ENCODE results near the gene PDXP. TPM values are rescaled to one million over a fixed set of nuclear protein-coding genes. Genes with fewer than 3 reads are reported as not detected.

Gene PDXP
- total and polyA plus RNA-seq, 9 of the 15 experiments (the other 6 are each of a cell fraction or from before 2014, with no cell fraction given), result 7.9 to 54.2 (median 38.8) TPM

- in situ Hi-C loops (cut with MboI) (no loop called here), intact Hi-C loops (cut with micrococcal nuclease) (no loop called here)
- peak overlapping the region; percentile 25; the same call in 1 of the 3 replicates for H3K27ac ChIP-seq (ENCODE audit: extremely low read depth, low read depth, low read length)
- peak overlapping the region in 1 of 2 experiments; percentile 37; a peak in 2 of 4 replicates for H3K9ac ChIP-seq (ENCODE audit: insufficient read depth in 1 of 2, low read depth in 2 of 2, low read length in 2 of 2)
- H3K9me1 ChIP-seq (ENCODE audit: control insufficient read depth, insufficient read depth, low read length), result no peaks in the 10 kb centered on the region
- no peak for FAIRE-seq
- H3K4me2 ChIP-seq (ENCODE audit: insufficient read depth, low read length), result no peak overlapping the region
- no TSS peak for BruUV-seq (replicated peaks)
- H4K20me1 ChIP-seq (replicated peaks; ENCODE audit: control insufficient read depth, insufficient read depth, low read length), result no peaks in the 10 kb centered on the region
- no peak overlapping the region for H3K4me3 ChIP-seq
- H3K27me3 ChIP-seq (ENCODE audit: control insufficient read depth in 2 of 2, insufficient read depth in 2 of 2, low read length in 2 of 2), result no peaks in the 10 kb centered on the region
- no peaks in the 10 kb centered on the region for H3K79me2 ChIP-seq (ENCODE audit: control insufficient read depth, insufficient read depth, low read length)
- peak; percentile 70 to 73 (median 72) for DNase-seq (ENCODE audit: extremely low read depth in 1 of 4, low spot score in 3 of 4)
- no peaks in the 10 kb centered on the region for H3K9me3 ChIP-seq (replicated peaks; ENCODE audit: control insufficient read depth, insufficient read depth, low read depth, low read length)
- POLR2A ChIA-PET, result interaction anchor here (0.7 kb wide), 1 partner anchor 13 kb away, joined by 3 read pairs; no protein-coding TSS in a partner anchor
- ATAC-seq, result peak; percentile 93
- H3K36me3 ChIP-seq (ENCODE audit: control insufficient read depth, insufficient read depth, low read length), result peaks cover 60% of the 10 kb centered on the region; the same call in 2 of the 3 replicates
- WGBS (ENCODE audit: insufficient coverage, low coverage, missing lambda C conversion rate), result 52% methylated on average over 13 of the region's 22 CpGs
- peaks cover 0 to 29% of the 10 kb centered on the region in 2 experiments; a peak in 3 of 5 replicates for H3K4me1 ChIP-seq (replicated peaks in 1 of 2; ENCODE audit: control insufficient read depth in 2 of 2, insufficient read depth in 2 of 2, low read length in 2 of 2)
- CTCF ChIA-PET (ENCODE audit: low intra/inter-chr PET ratio), result interaction anchor here (0.6 to 1.9 kb wide), 2 partner anchors 58 to 119 kb away, joined by 3 to 5 read pairs; no protein-coding TSS in a partner anchor
- no peak overlapping the region for H2AFZ ChIP-seq (ENCODE audit: low read depth, low read length)
- TF ChIP-seq ZNF140 (CRISPR knock-in tag; IDR thresholded peaks at IDR 0.05) (no peak), HES1 (IDR thresholded peaks at IDR 0.05; ENCODE audit: low read depth) (no peak), SMAD2 (IDR thresholded peaks at IDR 0.05; ENCODE audit: low read depth, low read length) (no peak), MAZ (CRISPR knock-in tag; conservative IDR thresholded peaks at IDR 0.05 in 1 of 2, IDR thresholded peaks at IDR 0.05 in 1 of 2) (peak in 1 of 2 experiments; percentile 51; a peak in 1 of 4 replicates), TFAP4 (CRISPR knock-in tag; IDR thresholded peaks at IDR 0.05; ENCODE audit: borderline replicate concordance) (no peak), SMC3 (conservative IDR thresholded peaks at IDR 0.05; ENCODE audit: insufficient read depth, low read depth, low read length) (peak; percentile 49; the same call in 1 of the 2 replicates), RCOR1 (IDR thresholded peaks at IDR 0.05; ENCODE audit: borderline replicate concordance in 1 of 2, low read depth in 2 of 2, low read length in 2 of 2) (no peak), ZBTB33 (CRISPR knock-in tag; IDR thresholded peaks at IDR 0.05) (no peak), GTF2E2 (tag; IDR thresholded peaks at IDR 0.05) (no peak), ARID3B (CRISPR knock-in tag; IDR thresholded peaks at IDR 0.05; ENCODE audit: borderline replicate concordance) (no peak), KAT7 (CRISPR knock-in tag; IDR thresholded peaks at IDR 0.05; ENCODE audit: borderline replicate concordance) (no peak)
Measured at GRCh38 chr22:37623075-37624016, 35.2 kb upstream of the PDXP start.
